ENCODE results near the gene RBPJL. TPM values are rescaled to one million over a fixed set of nuclear protein-coding genes. Genes with fewer than 3 reads are reported as not detected.

Gene RBPJL
- total and polyA plus RNA-seq, 2 of the 13 experiments (the other 11 are each of a cell fraction or from before 2014, with no cell fraction given) = not detected

- TF ChIP-seq ZNF850 (CRISPR knock-in tag; conservative IDR thresholded peaks at IDR 0.05) (no peak), NR2F6 (IDR thresholded peaks at IDR 0.05) (no peak), NR2F6 (CRISPR knock-in tag; IDR thresholded peaks at IDR 0.05) (peak; percentile 62), MXD1 (CRISPR knock-in tag; IDR thresholded peaks at IDR 0.05) (no peak; the same call in 1 of the 2 replicates), ZSCAN9 (CRISPR knock-in tag; IDR thresholded peaks at IDR 0.05; ENCODE audit: borderline replicate concordance) (no peak), BRCA1 (CRISPR knock-in tag; IDR thresholded peaks at IDR 0.05) (no peak), ZNF598 (CRISPR knock-in tag; IDR thresholded peaks at IDR 0.05; ENCODE audit: borderline replicate concordance) (no peak), NAIF1 (CRISPR knock-in tag; IDR thresholded peaks at IDR 0.05; ENCODE audit: borderline replicate concordance) (no peak), ZNF629 (CRISPR knock-in tag; conservative IDR thresholded peaks at IDR 0.05) (peak; percentile 45), ZNF687 (CRISPR knock-in tag; IDR thresholded peaks at IDR 0.05) (peak; percentile 21; the same call in 1 of the 2 replicates), SETDB1 (CRISPR knock-in tag; IDR thresholded peaks at IDR 0.05; ENCODE audit: borderline replicate concordance) (no peak), ZNF766 (CRISPR knock-in tag; IDR thresholded peaks at IDR 0.05; ENCODE audit: borderline replicate concordance) (peak; percentile 73; the same call in 1 of the 2 replicates), SNAPC5 (CRISPR knock-in tag; IDR thresholded peaks at IDR 0.05; ENCODE audit: borderline replicate concordance) (no peak), ZNF776 (CRISPR knock-in tag; IDR thresholded peaks at IDR 0.05) (no peak), ZNF431 (CRISPR knock-in tag; IDR thresholded peaks at IDR 0.05; ENCODE audit: borderline replicate concordance, low read depth) (no peak), ZNF225 (CRISPR knock-in tag; IDR thresholded peaks at IDR 0.05) (no peak), ZSCAN29 (CRISPR knock-in tag; conservative IDR thresholded peaks at IDR 0.05) (no peak), MXD3 (CRISPR knock-in tag; IDR thresholded peaks at IDR 0.05) (no peak), SRSF1 (optimal IDR thresholded peaks at IDR 0.05; ENCODE audit: low read depth, low read length) (no peak), ZNF232 (CRISPR knock-in tag; IDR thresholded peaks at IDR 0.05; ENCODE audit: borderline replicate concordance) (peak; percentile 51; the same call in 1 of the 2 replicates), ZNF691 (CRISPR knock-in tag; IDR thresholded peaks at IDR 0.05; ENCODE audit: borderline replicate concordance, low read depth) (no peak; the same call in 1 of the 2 replicates), ZNF143 (CRISPR knock-in tag; IDR thresholded peaks at IDR 0.05) (no peak; the same call in 1 of the 2 replicates), ZBTB39 (CRISPR knock-in tag; IDR thresholded peaks at IDR 0.05) (no peak)
Measured at GRCh38 chr20:45342855-45343531, 36.4 kb downstream of the RBPJL start (continued).

Data from HepG2 (cell line).